Body of pancreas (tissue), 4 donors: ENCODE measurements around the gene ATOSA.

Experiments
- POLR2A ChIP-seq, 3 donors: fragments of 450-650 bp; IDR thresholded peaks; one replicate each; pipeline ENCODE4 v1.6.1; 2016; ENCODE audit warnings: antibody characterized with exemption in 3 of 3, mild to moderate bottlenecking in 2 of 3
- TF ChIP-seq, protein P1 (sequence below), 7 experiments: fragments of 450-650 bp in 4 of 7; fragments of 200-600 bp in 3 of 7; sonication (generic) in 3 of 7; IDR thresholded peaks; one replicate each; pipeline ENCODE4 v1.5.1; 2016 to 2019; ENCODE audit warnings: antibody characterized with exemption in 7 of 7

DNA sequence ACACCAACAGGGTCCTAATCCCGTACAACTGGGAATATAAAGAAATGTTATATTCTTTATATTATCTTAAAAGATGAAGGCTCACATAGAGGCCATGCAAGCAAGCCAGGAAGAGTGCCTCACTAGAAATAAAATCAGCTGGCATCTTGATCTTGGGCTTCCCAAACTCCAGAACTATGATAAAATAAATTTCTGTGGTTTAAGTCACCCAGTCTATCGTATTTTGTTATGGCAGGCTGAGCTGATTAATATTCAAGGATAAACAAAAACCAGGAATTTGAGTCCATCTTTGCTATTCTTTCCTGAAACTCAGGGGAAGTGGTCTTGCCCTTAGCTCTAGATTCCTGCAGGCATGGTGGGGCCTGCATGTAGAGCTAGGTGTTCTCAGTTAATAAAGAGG lies 42.7 kb downstream of the ATOSA start:
- no peak for TF ChIP-seq POLR2A (IDR thresholded peaks at IDR 0.05)
- TF ChIP-seq, protein P1, sequence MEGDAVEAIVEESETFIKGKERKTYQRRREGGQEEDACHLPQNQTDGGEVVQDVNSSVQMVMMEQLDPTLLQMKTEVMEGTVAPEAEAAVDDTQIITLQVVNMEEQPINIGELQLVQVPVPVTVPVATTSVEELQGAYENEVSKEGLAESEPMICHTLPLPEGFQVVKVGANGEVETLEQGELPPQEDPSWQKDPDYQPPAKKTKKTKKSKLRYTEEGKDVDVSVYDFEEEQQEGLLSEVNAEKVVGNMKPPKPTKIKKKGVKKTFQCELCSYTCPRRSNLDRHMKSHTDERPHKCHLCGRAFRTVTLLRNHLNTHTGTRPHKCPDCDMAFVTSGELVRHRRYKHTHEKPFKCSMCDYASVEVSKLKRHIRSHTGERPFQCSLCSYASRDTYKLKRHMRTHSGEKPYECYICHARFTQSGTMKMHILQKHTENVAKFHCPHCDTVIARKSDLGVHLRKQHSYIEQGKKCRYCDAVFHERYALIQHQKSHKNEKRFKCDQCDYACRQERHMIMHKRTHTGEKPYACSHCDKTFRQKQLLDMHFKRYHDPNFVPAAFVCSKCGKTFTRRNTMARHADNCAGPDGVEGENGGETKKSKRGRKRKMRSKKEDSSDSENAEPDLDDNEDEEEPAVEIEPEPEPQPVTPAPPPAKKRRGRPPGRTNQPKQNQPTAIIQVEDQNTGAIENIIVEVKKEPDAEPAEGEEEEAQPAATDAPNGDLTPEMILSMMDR (IDR thresholded peaks at IDR 0.05): no peak
